BE2C (cell line): ENCODE results near the gene HCN1.
A peak's percentile ranks its signal among the peaks of the same experiment; 100 is the strongest.

Source experiments
- DNase-seq: peaks from one replicate; pipeline ENCODE4 v3.0.0-alpha.2; 2020
- H3K27me3 ChIP-seq: fragments of 250-450 bp; sonication (Bioruptor Pico); 2 replicates; pipeline ENCODE4 v1.5.1; 2020; ENCODE audit warnings: mild to moderate bottlenecking
- H3K36me3 ChIP-seq: fragments of 250-450 bp; sonication (Bioruptor Pico); 2 replicates; pipeline ENCODE4 v1.5.1; 2020; ENCODE audit warnings: mild to moderate bottlenecking
- H3K4me1 ChIP-seq: fragments of 250-450 bp; sonication (Bioruptor Pico); 2 replicates; pipeline ENCODE4 v1.5.1; 2020
- H3K4me3 ChIP-seq: 2 replicates; pipeline ENCODE4 v1.5.1; 2011; ENCODE audit warnings: low read depth, low read length
- H3K9me3 ChIP-seq: fragments of 250-450 bp; sonication (Bioruptor Pico); 2 replicates; pipeline ENCODE4 v1.5.1; 2020
- CTCF ChIP-seq: IDR thresholded peaks from 2 replicates; pipeline ENCODE4 v1.5.1; 2012; ENCODE audit warnings: mild to moderate bottlenecking, low read depth, low read length

HCN1 gene

GRCh38 chr5:45694971-45695803, 993 bp downstream of the HCN1 start:
- Histone ChIP-seq H3K4me1 (peaks cover 13% of the 10 kb centered on the region), H3K4me3 (peak overlapping the region; percentile 90), H3K36me3 (no peaks in the 10 kb centered on the region; the same call in 1 of the 2 replicates), H3K27me3 (no peaks in the 10 kb centered on the region), H3K9me3 (no peaks in the 10 kb centered on the region)
- no peak for TF ChIP-seq CTCF
- peak; percentile 67 for DNase-seq

GRCh38 chr5:45694255-45694814, 1.8 kb downstream of the HCN1 start:
- H3K9me3 ChIP-seq = no peaks in the 10 kb centered on the region
- no peak for DNase-seq
- no peaks in the 10 kb centered on the region for H3K27me3 ChIP-seq
- peak overlapping the region; percentile 90 for H3K4me3 ChIP-seq
- TF ChIP-seq CTCF = no peak
- no peaks in the 10 kb centered on the region; the same call in 1 of the 2 replicates for H3K36me3 ChIP-seq
- peaks cover 13% of the 10 kb centered on the region for H3K4me1 ChIP-seq

GRCh38 chr5:45692481-45692880, 3.7 kb downstream of the HCN1 start:
- Histone ChIP-seq H3K4me1 (peaks cover 8% of the 10 kb centered on the region), H3K27me3 (no peaks in the 10 kb centered on the region), H3K4me3 (peak overlapping the region; percentile 90), H3K36me3 (no peaks in the 10 kb centered on the region; the same call in 1 of the 2 replicates), H3K9me3 (no peaks in the 10 kb centered on the region)
- DNase-seq = peak; percentile 44
- TF ChIP-seq CTCF = peak; percentile 33

GRCh38 chr5:45691656-45692055, 4.5 kb downstream of the HCN1 start:
- Histone ChIP-seq H3K9me3 (no peaks in the 10 kb centered on the region), H3K27me3 (no peaks in the 10 kb centered on the region), H3K4me3 (peak overlapping the region; percentile 90), H3K4me1 (peaks cover 12% of the 10 kb centered on the region), H3K36me3 (no peaks in the 10 kb centered on the region; the same call in 1 of the 2 replicates)
- no peak for DNase-seq
- TF ChIP-seq CTCF = no peak

- H3K4me1 ChIP-seq = peaks cover 8% of the 10 kb centered on the region; the same call in 1 of the 2 replicates
- H3K36me3 ChIP-seq = no peaks in the 10 kb centered on the region; the same call in 1 of the 2 replicates
- H3K9me3 ChIP-seq = no peaks in the 10 kb centered on the region
- no peak overlapping the region for H3K4me3 ChIP-seq
- DNase-seq = peak; percentile 35
- no peak for TF ChIP-seq CTCF
- no peaks in the 10 kb centered on the region for H3K27me3 ChIP-seq
These were observed 8.5 kb downstream of the HCN1 start for GRCh38 chr5:45687701-45688100.

GRCh38 chr5:45686620-45687019, 9.6 kb downstream of the HCN1 start:
- H3K27me3 ChIP-seq = no peaks in the 10 kb centered on the region
- DNase-seq = no peak
- TF ChIP-seq CTCF = no peak

More at GRCh38 chr5:45686620-45687019, 9.6 kb downstream of the HCN1 start:
- no peak overlapping the region for H3K4me3 ChIP-seq
- H3K9me3 ChIP-seq = no peaks in the 10 kb centered on the region
- peaks cover 7% of the 10 kb centered on the region; the same call in 1 of the 2 replicates for H3K4me1 ChIP-seq
- no peaks in the 10 kb centered on the region; the same call in 1 of the 2 replicates for H3K36me3 ChIP-seq
